GM21381 (cell line): ENCODE data around the gene ENTPD1.
A peak's percentile ranks its signal among the peaks of the same experiment; 100 is the strongest.
"Not testable (repeated sequence)": the region's sequence is repeated elsewhere in the genome, so short reads cannot be mapped to it uniquely, and the experiment has no call there.

Experiments
- ATAC-seq: cut with Tn5 transposase; IDR thresholded peaks from one replicate; pipeline ENCODE4 v1.9.1; 2021; ENCODE audit warnings: mild to moderate bottlenecking, moderate library complexity; ENCODE audit not compliant: unreplicated experiment

ENTPD1 gene

GRCh38 chr10:95907456-95908253 lies 151.7 kb downstream of the ENTPD1 start, which contains the start of gene CC2D2B:
TSS of gene CC2D2B (plus strand) at chr10:95907975. CDS start at chr10:95911324, 3,349 bp downstream.
- peak; percentile 89 for ATAC-seq

- no peak for ATAC-seq
Measured at GRCh38 chr10:95908450-95908849, 152.5 kb downstream of the ENTPD1 start.

- ATAC-seq: no peak
Measured at GRCh38 chr10:95909561-95909960, 153.6 kb downstream of the ENTPD1 start.

- not testable (repeated sequence) for ATAC-seq
Measured at GRCh38 chr10:95916039-95916438, 160.1 kb downstream of the ENTPD1 start.
